Esophagus squamous epithelium (tissue), 5 donors: Measurements from ENCODE around the gene SGMS1. TPM values are rescaled to one million over a fixed set of nuclear protein-coding genes. Genes with fewer than 3 reads are reported as not detected.
"Not testable (repeated sequence)": the region's sequence is repeated elsewhere in the genome, so short reads cannot be mapped to it uniquely, and the experiment has no call there.

Experiments
- DNase-seq: peaks from one replicate; lab custom pipeline; 2025; lab: John Stamatoyannopoulos, UW
- H3K27ac ChIP-seq, 4 donors: fragments of 200-600 bp; sonication (generic); one replicate each; pipeline ENCODE4 v1.5.1; 2016 to 2019; ENCODE audit warnings: mild to moderate bottlenecking in 1 of 4
- H3K27me3 ChIP-seq, 4 donors: fragments of 200-600 bp; sonication (generic); 1 replicate in 3 of 4; 2 replicates in 1 of 4; pipeline versions ENCODE4 v1.5.1 to v1.6.0; 2017 to 2021; ENCODE audit warnings: antibody characterized with exemption in 1 of 4
- H3K36me3 ChIP-seq, 3 donors: fragments of 200-600 bp; sonication (generic); one replicate each; pipeline ENCODE4 v1.5.1; 2016 to 2019
- H3K4me1 ChIP-seq, 3 donors: fragments of 200-600 bp; sonication (generic); one replicate each; pipeline ENCODE4 v1.5.1; 2017 to 2019
- H3K4me3 ChIP-seq, 4 donors: fragments of 200-600 bp; sonication (generic); 1 replicate in 3 of 4; 2 replicates in 1 of 4; pipeline ENCODE4 v1.5.1; 2016 to 2019; ENCODE audit warnings: mild to moderate bottlenecking in 2 of 4, moderate library complexity in 1 of 4
- H3K9me3 ChIP-seq, 3 donors: fragments of 200-600 bp; sonication (generic); one replicate each; pipeline ENCODE4 v1.5.1; 2016 to 2019
- CTCF ChIP-seq, 6 experiments: fragments of 450-650 bp in 4 of 6; fragments of 200-600 bp in 2 of 6; sonication (generic) in 2 of 6; IDR thresholded peaks; one replicate each; pipeline ENCODE4 v1.5.1; 2016 to 2019; ENCODE audit warnings: antibody characterized with exemption in 6 of 6, mild to moderate bottlenecking in 4 of 6, moderate library complexity in 4 of 6
- POLR2A ChIP-seq, 4 donors: fragments of 450-650 bp; IDR thresholded peaks; one replicate each; pipeline ENCODE4 v1.6.1; 2017; ENCODE audit warnings: antibody characterized with exemption in 4 of 4, mild to moderate bottlenecking in 4 of 4, moderate library complexity in 3 of 4
- WGBS, 2 donors: methylation state at CpG; one replicate each; pipeline ENCODE4 v1.1.5; 2018; 5-methylcytosine and 5-hydroxymethylcytosine counted together
- intact Hi-C: fragments of 100-400 bp; cut with DNase I; formaldehyde crosslinking; loops from one replicate; pipeline ENCODE4 v1.15.0; 2022
- small RNA-seq, 4 donors: library from RNA; depleted of rRNA; stranded (forward); fragments of <200 nt; gene quantifications; one replicate each; pipeline ENCODE3, GENCODE V24; 2016
- total RNA-seq, 4 donors: library from RNA; depleted of rRNA; stranded (reverse); fragments of >200 nt; gene quantifications; one replicate each; pipeline ENCODE4 v1.1.0, GENCODE V29; 2016
- donor health status: DM: yes; HTN: yes; CAD: no.

SGMS1 gene
- total RNA-seq, 4 donors from 2014 or later: 39.4 to 64.1 (median 54.9) TPM

- peaks cover 0 to 9% (median 0%) of the 10 kb centered on the region in 4 donors for H3K27me3 ChIP-seq
- H3K27ac ChIP-seq: no peak overlapping the region
- no peak overlapping the region for H3K4me3 ChIP-seq
- intact Hi-C loops: no loop called here
- WGBS, 2 donors: 93 to 94% methylated on average over 7 of the region's 7 CpGs
- H3K9me3 ChIP-seq: no peaks in the 10 kb centered on the region
- no peaks in the 10 kb centered on the region for H3K36me3 ChIP-seq
- DNase-seq: no peak
- TF ChIP-seq CTCF (IDR thresholded peaks at IDR 0.05) (no peak), POLR2A (IDR thresholded peaks at IDR 0.05) (no peak)
- no peaks in the 10 kb centered on the region for H3K4me1 ChIP-seq
Observed at GRCh38 chr10:50272531-50272930, 351.2 kb downstream of the SGMS1 start.

DNA sequence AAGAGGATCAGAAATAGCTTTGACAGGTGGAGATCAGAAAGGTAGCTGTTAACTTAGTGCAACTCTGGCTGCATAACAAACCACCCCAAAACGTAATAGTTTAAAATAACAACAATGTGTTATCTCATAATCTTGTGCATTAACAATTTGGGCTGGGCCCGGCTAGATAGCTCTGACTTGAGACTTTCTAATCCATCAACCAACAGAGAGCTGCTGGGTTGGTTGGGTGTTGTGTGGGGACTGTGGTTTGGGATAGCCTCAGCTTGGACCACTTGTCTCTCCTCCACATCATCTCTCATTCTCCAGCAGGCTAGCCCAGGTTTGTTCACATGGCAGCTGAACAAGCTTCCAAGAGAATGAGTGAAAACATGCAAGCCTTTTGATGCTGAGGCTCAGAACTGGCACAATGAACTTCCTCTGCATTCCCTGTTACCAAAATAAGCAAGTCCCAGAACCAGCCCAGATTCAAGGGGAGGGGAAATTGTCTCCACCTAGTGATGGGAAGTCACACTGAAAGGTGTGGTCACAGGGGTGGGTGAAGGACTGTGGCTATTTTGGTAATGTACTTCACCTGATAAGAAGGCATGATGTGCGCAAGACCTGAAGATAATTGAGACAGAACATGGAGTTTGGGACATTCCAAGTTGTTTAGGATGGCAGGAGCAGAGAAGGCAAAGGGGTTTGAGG is 352.0 kb downstream of the SGMS1 start:
- Histone ChIP-seq H3K27me3 (peaks cover 0 to 9% (median 0%) of the 10 kb centered on the region in 4 donors), H3K36me3 (no peaks in the 10 kb centered on the region), H3K4me1 (no peaks in the 10 kb centered on the region), H3K27ac (no peak overlapping the region), H3K9me3 (no peaks in the 10 kb centered on the region), H3K4me3 (no peak overlapping the region)
- no peak for TF ChIP-seq CTCF (IDR thresholded peaks at IDR 0.05)
- TF ChIP-seq POLR2A (IDR thresholded peaks at IDR 0.05): no peak
- intact Hi-C loops: no loop called here
- WGBS, 2 donors: 76 to 89% methylated on average over 3 of the region's 3 CpGs
- DNase-seq: no peak

DNA sequence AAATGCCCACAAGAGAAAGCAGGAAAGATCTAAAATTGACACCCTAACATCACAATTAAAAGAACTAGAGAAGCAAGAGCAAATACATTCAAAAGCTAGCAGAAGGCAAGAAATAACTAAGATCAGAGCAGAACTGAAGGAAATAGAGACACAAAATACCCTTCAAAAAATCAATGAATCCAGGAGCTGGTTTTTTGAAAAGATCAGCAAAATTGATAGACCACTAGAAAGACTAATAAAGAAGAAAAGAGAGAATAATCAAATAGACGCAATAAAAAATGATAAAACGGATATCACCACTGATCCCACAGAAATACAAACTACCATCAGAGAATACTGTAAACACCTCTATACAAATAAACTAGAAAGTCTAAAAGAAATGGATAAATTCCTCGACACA is 355.9 kb downstream of the SGMS1 start:
- H3K27ac ChIP-seq, H3K4me3 ChIP-seq, H3K27me3 ChIP-seq, intact Hi-C loops, H3K9me3 ChIP-seq, DNase-seq, H3K36me3 ChIP-seq, H3K4me1 ChIP-seq: not testable (repeated sequence)
- 73 to 75% methylated on average over 3 of the region's 3 CpGs for WGBS, 2 donors

DNA sequence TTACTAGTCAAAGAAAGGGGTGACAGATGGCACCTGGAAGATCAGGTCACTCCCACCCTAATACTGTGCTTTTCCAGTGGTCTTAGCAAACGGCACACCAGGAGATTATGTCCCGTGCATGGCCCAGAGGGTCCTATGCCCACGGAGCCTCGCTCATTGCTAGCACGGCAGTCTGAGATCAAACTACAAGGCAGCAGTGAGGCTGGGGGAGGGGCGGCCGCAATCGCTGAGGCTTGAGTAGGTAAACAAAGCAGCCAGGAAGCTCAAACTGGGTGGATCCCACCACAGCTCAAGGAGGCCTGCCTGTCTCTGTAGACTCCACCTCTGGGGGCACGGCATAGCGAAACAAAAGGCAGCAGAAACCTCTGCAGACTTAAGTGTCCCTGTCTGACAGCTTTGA is 361.1 kb downstream of the SGMS1 start:
- DNase-seq, intact Hi-C loops, H3K27ac ChIP-seq, H3K36me3 ChIP-seq, H3K27me3 ChIP-seq, H3K4me3 ChIP-seq, H3K9me3 ChIP-seq: not testable (repeated sequence)
- WGBS, 2 donors: 70 to 80% methylated on average over 2 of the region's 10 CpGs
- H3K4me1 ChIP-seq: peaks cover 0 to 13% (median 0%) of the 10 kb centered on the region in 3 donors

GRCh38 chr10:50260791-50261281 is 362.9 kb downstream of the SGMS1 start:
- H3K9me3 ChIP-seq: no peaks in the 10 kb centered on the region
- H3K4me3 ChIP-seq: no peak overlapping the region
- DNase-seq: no peak
- peak overlapping the region in 1 of 4 donors; percentile 5 for H3K27ac ChIP-seq
- peaks cover 0 to 13% (median 0%) of the 10 kb centered on the region in 3 donors for H3K4me1 ChIP-seq
- no peaks in the 10 kb centered on the region for H3K36me3 ChIP-seq
- 16 to 22% methylated on average over 2 of the region's 2 CpGs for WGBS, 2 donors
- TF ChIP-seq CTCF (IDR thresholded peaks at IDR 0.05) (no peak), POLR2A (IDR thresholded peaks at IDR 0.05) (no peak)
- peaks cover 0 to 3% (median 0%) of the 10 kb centered on the region in 4 donors for H3K27me3 ChIP-seq
- intact Hi-C loops: no loop called here

Small RNA genes within 50 kb of the gene (small RNA-seq; reads per million reads assigned to genes)
- 0 reads per million in 4 donors for gene RNU7-107P

Other genes starting within 250 kb of the SGMS1 start
- 1 to 10 TPM; 1.0 to 2.5 (median 2.1) TPM for gene ASAH2B, start 116.0 kb upstream of the SGMS1 start, total RNA-seq